ENCODE results near the gene ZNF358. TPM values are rescaled to one million over a fixed set of nuclear protein-coding genes. Genes with fewer than 3 reads are reported as not detected.
A peak's percentile ranks its signal among the peaks of the same experiment; 100 is the strongest.
"Not testable (repeated sequence)": the region's sequence is repeated elsewhere in the genome, so short reads cannot be mapped to it uniquely, and the experiment has no call there.

The ZNF358 gene
- polyA plus RNA-seq, 1 donor = 34.6 TPM

GRCh38 chr19:7535047-7535997 lies 19.4 kb downstream of the ZNF358 start, which contains the start of gene PNPLA6:
PNPLA6 (plus strand) TSS chr19:7535717; CDS start chr19:7535789, 72 bp downstream.
- DNase-seq = peak; percentile 94

GRCh38 chr19:7535998-7536695 lies 20.2 kb downstream of the ZNF358 start:
- no peak for DNase-seq

GRCh38 chr19:7538990-7539389 lies 23.1 kb downstream of the ZNF358 start:
- DNase-seq = not testable (repeated sequence)

GRCh38 chr19:7539827-7540425 lies 24.0 kb downstream of the ZNF358 start:
- DNase-seq = no peak

- DNase-seq = no peak
Observed at GRCh38 chr19:7540761-7541474, 25.0 kb downstream of the ZNF358 start.

GRCh38 chr19:7541475-7541824 lies 25.5 kb downstream of the ZNF358 start:
- DNase-seq = no peak

- DNase-seq = no peak
Observed at GRCh38 chr19:7541828-7542443, 26.0 kb downstream of the ZNF358 start.

GRCh38 chr19:7542556-7543348 lies 26.8 kb downstream of the ZNF358 start:
- DNase-seq = no peak

GRCh38 chr19:7544626-7545025 lies 28.7 kb downstream of the ZNF358 start:
- no peak for DNase-seq

- DNase-seq = no peak
Observed at GRCh38 chr19:7545300-7545699, 29.4 kb downstream of the ZNF358 start.

- no peak for DNase-seq
Observed at GRCh38 chr19:7545904-7546303, 30.0 kb downstream of the ZNF358 start.

GRCh38 chr19:7547159-7547558 lies 31.3 kb downstream of the ZNF358 start:
- no peak for DNase-seq

- DNase-seq = no peak
Observed at GRCh38 chr19:7549429-7550148, 33.7 kb downstream of the ZNF358 start.

- DNase-seq = no peak
Observed at GRCh38 chr19:7550169-7550770, 34.4 kb downstream of the ZNF358 start.

- DNase-seq = peak; percentile 92
Observed at GRCh38 chr19:7550987-7551761, 35.3 kb downstream of the ZNF358 start.

GRCh38 chr19:7552781-7553180 lies 36.9 kb downstream of the ZNF358 start:
- DNase-seq = no peak

GRCh38 chr19:7554565-7554964 lies 38.7 kb downstream of the ZNF358 start:
- no peak for DNase-seq

GRCh38 chr19:7554990-7555864 lies 39.3 kb downstream of the ZNF358 start:
- DNase-seq = no peak

All from left kidney (tissue), 2 donors.